Measurements from ENCODE around the gene IL17RE.
A peak's percentile ranks its signal among the peaks of the same experiment; 100 is the strongest.

IL17RE gene

GRCh38 chr3:9951962-9952805, 49.5 kb downstream of the IL17RE start, which contains the start of gene PRRT3:
TSS of gene PRRT3 (minus strand) at chr3:9952408. CDS start at chr3:9950115, 2,293 bp downstream.
- DNase-seq (ENCODE audit: low read depth in 2 of 2) = peak; percentile 53 to 54

- DNase-seq (ENCODE audit: low read depth in 2 of 2) = no peak
Observed at GRCh38 chr3:9955067-9955502, 52.4 kb downstream of the IL17RE start.

GRCh38 chr3:9955611-9956352, 53.1 kb downstream of the IL17RE start:
- no peak for DNase-seq (ENCODE audit: low read depth in 2 of 2)

GRCh38 chr3:9957214-9957613, 54.6 kb downstream of the IL17RE start:
- no peak for DNase-seq (ENCODE audit: low read depth in 2 of 2)

GRCh38 chr3:9965200-9965875, 62.7 kb downstream of the IL17RE start:
- DNase-seq (ENCODE audit: low read depth in 2 of 2) = no peak

Data from stimulated activated CD4-positive, alpha-beta T cell treated with anti-CD3 and anti-CD28 coated beads, Interleukin-4, amount 100 ng/mL, for 48 hours (primary cell).